NCI-H345 treated with DMSO at 0.1 percent for 48 hours (cell line): ENCODE results near the gene ST6GALNAC4.

Experiments used
- DNase-seq: peaks from one replicate; lab custom pipeline; 2025; ENCODE audit not compliant: unreplicated experiment; lab: John Stamatoyannopoulos, UW

ST6GALNAC4 gene

GRCh38 chr9:127931092-127931881, 14.4 kb upstream of the ST6GALNAC4 start:
- peak; percentile 40 for DNase-seq

- peak; percentile 58 for DNase-seq
These were observed 13.6 kb upstream of the ST6GALNAC4 start, which contains the start of gene PIP5KL1 for GRCh38 chr9:127930231-127931091. Gene PIP5KL1 (minus strand): TSS chr9:127930777. CDS start chr9:127930752, 25 bp downstream.

- no peak for DNase-seq
These were observed 12.8 kb upstream of the ST6GALNAC4 start for GRCh38 chr9:127929625-127929979.

- DNase-seq: no peak
These were observed 12.1 kb upstream of the ST6GALNAC4 start for GRCh38 chr9:127928676-127929624.

- peak; percentile 7 for DNase-seq
These were observed 11.3 kb upstream of the ST6GALNAC4 start for GRCh38 chr9:127927988-127928675.

GRCh38 chr9:127927201-127927987, 10.6 kb upstream of the ST6GALNAC4 start:
- peak; percentile 10 for DNase-seq

GRCh38 chr9:127926906-127927200, 10.0 kb upstream of the ST6GALNAC4 start:
- no peak for DNase-seq

GRCh38 chr9:127925959-127926905, 9.4 kb upstream of the ST6GALNAC4 start:
- no peak for DNase-seq

GRCh38 chr9:127924736-127925444, 8.0 kb upstream of the ST6GALNAC4 start:
- no peak for DNase-seq

- DNase-seq: no peak
These were observed 6.9 kb upstream of the ST6GALNAC4 start for GRCh38 chr9:127923771-127924170.

- no peak for DNase-seq
These were observed 6.2 kb upstream of the ST6GALNAC4 start for GRCh38 chr9:127923046-127923445.

GRCh38 chr9:127921557-127922120, 4.8 kb upstream of the ST6GALNAC4 start:
- DNase-seq: peak; percentile 26

- no peak for DNase-seq
These were observed 4.0 kb upstream of the ST6GALNAC4 start for GRCh38 chr9:127920794-127921193.

- no peak for DNase-seq
These were observed 2.5 kb upstream of the ST6GALNAC4 start for GRCh38 chr9:127919253-127919815.

GRCh38 chr9:127918183-127919107, 1.6 kb upstream of the ST6GALNAC4 start:
- DNase-seq: no peak

- no peak for DNase-seq
These were observed 762 bp upstream of the ST6GALNAC4 start for GRCh38 chr9:127917603-127918002.
